HepG2 (cell line): ENCODE results near the gene CHAF1A. TPM values are rescaled to one million over a fixed set of nuclear protein-coding genes. Genes with fewer than 3 reads are reported as not detected.
A peak's percentile ranks its signal among the peaks of the same experiment; 100 is the strongest.

Experiments used
- ATAC-seq: fragments of 200-7000 bp; cut with Tn5 transposase; 3 replicates; pipeline ENCODE4 v1.9.1; 2020; ENCODE audit warnings: mild to moderate bottlenecking, moderate library complexity
- BruUV-seq: library from RNA; stranded (reverse); fragments of 400-500 nt; replicated peaks from 2 replicates; lab custom pipeline; 2021; lab: Mats Ljungman, UMichigan
- CTCF ChIA-PET: fragments of 300-600 bp; formaldehyde crosslinking; extraction: SDS; loops from one replicate; lab custom pipeline; 2021; ENCODE audit warnings: low total read pairs, inconsistent platforms, low intra/inter-chr PET ratio; lab: Yijun Ruan, JAX
- POLR2A ChIA-PET: fragments of 350-600 bp; sonication (Branson Sonifier 250); formaldehyde crosslinking; loops from one replicate; lab custom pipeline; 2020; ENCODE audit warnings: antibody characterized with exemption, inconsistent platforms; lab: Yijun Ruan, JAX
- DNase-seq: peaks from one replicate; pipeline ENCODE4 v3.0.0-alpha.2; 2015; ENCODE audit warnings: low spot score
- FAIRE-seq: peaks from 3 replicates; lab custom pipeline; 2011; peaks lifted over from hg19 to GRCh38; lab: Jason Lieb, UNC
- H2AFZ ChIP-seq: one replicate; pipeline ENCODE4 v1.6.1; 2011; ENCODE audit warnings: low read length, inconsistent platforms
- H3K27ac ChIP-seq: fragments of 300-600 bp; 3 replicates; pipeline ENCODE4 v1.8.0; 2011; ENCODE audit warnings: mixed run types, mild to moderate bottlenecking, mixed read lengths, low read length, inconsistent platforms; ENCODE audit not compliant: insufficient read depth; ENCODE audit errors: extremely low read length
- H3K27me3 ChIP-seq, 2 experiments: fragments of 200-600 bp in 1 of 2; 2 replicates in 1 of 2; 3 replicates in 1 of 2; pipeline versions ENCODE4 v1.6.0 to v1.8.0; 2011; ENCODE audit warnings: low read length in 2 of 2, mild to moderate bottlenecking in 2 of 2, moderate library complexity in 2 of 2, inconsistent platforms in 1 of 2; ENCODE audit not compliant: insufficient read depth in 2 of 2, control insufficient read depth in 1 of 2
- H3K36me3 ChIP-seq, 2 experiments: fragments of 200-600 bp in 1 of 2; replicated peaks in 1 of 2; 2 replicates in 1 of 2; 3 replicates in 1 of 2; pipeline versions ENCODE4 v1.5.1 to v1.8.0; 2011; ENCODE audit warnings: low read length in 2 of 2, inconsistent platforms in 1 of 2; ENCODE audit not compliant: insufficient read depth in 2 of 2, control insufficient read depth in 1 of 2
- H3K4me1 ChIP-seq: 2 replicates; pipeline ENCODE4 v1.5.1; 2012; ENCODE audit warnings: low read length, inconsistent platforms; ENCODE audit not compliant: insufficient read depth
- H3K4me2 ChIP-seq: 2 replicates; pipeline ENCODE4 v1.6.0; 2011; ENCODE audit warnings: low read depth, low read length, inconsistent platforms
- H3K4me3 ChIP-seq, 3 experiments: fragments of 200-600 bp in 1 of 3; sonication (generic), shearing (Covaris generic) in 1 of 3; replicated peaks in 1 of 3; 2 replicates each; pipeline ENCODE4 v1.5.1; 2011 to 2016; ENCODE audit warnings: low read length in 3 of 3, inconsistent platforms in 2 of 3, low read depth in 2 of 3, mild to moderate bottlenecking in 2 of 3, control low read depth in 1 of 3, mixed read lengths in 1 of 3; ENCODE audit not compliant: insufficient read depth in 1 of 3
- H3K79me2 ChIP-seq: one replicate; pipeline ENCODE4 v1.6.1; 2011; ENCODE audit warnings: low read length, inconsistent platforms; ENCODE audit not compliant: insufficient read depth
- H3K9ac ChIP-seq: 2 replicates; pipeline ENCODE4 v1.6.0; 2011; ENCODE audit warnings: mild to moderate bottlenecking, low read depth, low read length, inconsistent platforms; ENCODE audit not compliant: insufficient read depth
- H3K9me3 ChIP-seq: 2 replicates; pipeline ENCODE4 v1.5.1; 2012; ENCODE audit warnings: mild to moderate bottlenecking, low read length
- H4K20me1 ChIP-seq: 2 replicates; pipeline ENCODE4 v1.6.0; 2011; ENCODE audit warnings: inconsistent platforms, mild to moderate bottlenecking, low read length, moderate library complexity; ENCODE audit not compliant: insufficient read depth
- KDM5A ChIP-seq: fragments of 200-600 bp; sonication (generic); IDR thresholded peaks from 2 replicates; pipeline ENCODE4 v1.7.0; 2018; ENCODE audit warnings: antibody characterized with exemption, mild to moderate bottlenecking, low read length, borderline replicate concordance
- KLF12 ChIP-seq: sonication (generic); formaldehyde crosslinking; IDR thresholded peaks from 2 replicates; pipeline ENCODE4 v1.4.0; 2020; ENCODE audit warnings: missing genetic modification reagents, borderline replicate concordance
- ZKSCAN1 ChIP-seq: fragments of 150-350 bp; IDR thresholded peaks from 2 replicates; pipeline ENCODE4 v1.6.1; 2014; ENCODE audit warnings: low read length
- ZNF691 ChIP-seq: sonication (generic); formaldehyde crosslinking; IDR thresholded peaks from 2 replicates; pipeline ENCODE4 v1.4.0; 2020; ENCODE audit warnings: missing genetic modification reagents, low read depth, mild to moderate bottlenecking, borderline replicate concordance
- WGBS: methylation state at CpG from one replicate; pipeline ENCODE4 v1.1.6; 2017; ENCODE audit warnings: low lambda C conversion rate; 5-methylcytosine and 5-hydroxymethylcytosine counted together
- in situ Hi-C: cut with HindIII; loops from 2 replicates; pipeline ENCODE4 v1.10.0; 2017; ENCODE audit warnings: low pct_unique_long_range_greater_than_20kb; ENCODE audit not compliant: extremely low pct_ligation_motif_present
- intact Hi-C: fragments of 100-400 bp; cut with micrococcal nuclease; formaldehyde crosslinking; loops from one replicate; pipeline ENCODE4 v1.10.0; 2022; ENCODE audit not compliant: unreplicated experiment
- polyA plus RNA-seq, 8 experiments: library from polyadenylated mRNA; depleted of rRNA in 3 of 8; stranded (reverse) in 7 of 8; unstranded in 1 of 8; fragments of >200 nt; fragmentation: Illumina TruSeq in 4 of 8; extraction: Trizol in 4 of 8; gene quantifications; 2 replicates each; pipeline versions ENCODE4 v1.2.1 to v1.2.3, GENCODE V29; 2011 to 2016; ENCODE audit warnings: low read depth in 4 of 8, missing spikeins in 1 of 8, mixed read lengths in 1 of 8; ENCODE audit not compliant: insufficient read depth in 1 of 8
- total RNA-seq, 5 experiments: library from RNA; depleted of rRNA; stranded (reverse); fragments of >200 nt; fragmentation: Illumina TruSeq; extraction: Trizol; gene quantifications; 2 replicates each; pipeline ENCODE4 v1.2.3, GENCODE V29; 2016; ENCODE audit warnings: low read depth in 1 of 5

Gene CHAF1A
- total and polyA plus RNA-seq, 2 of the 13 experiments (the other 11 are each of a cell fraction or from before 2014, with no cell fraction given) = 11.0 to 34.8 TPM

GRCh38 chr19:4454747-4455718 lies 52.6 kb downstream of the CHAF1A start:
- H3K4me3 ChIP-seq = no peak overlapping the region; a peak in 1 of 6 replicates
- no peak overlapping the region for H3K9ac ChIP-seq
- peaks cover 10% of the 10 kb centered on the region for H3K79me2 ChIP-seq
- no peaks in the 10 kb centered on the region; a peak in 1 of 5 replicates for H3K27me3 ChIP-seq
- no peak for FAIRE-seq
- H2AFZ ChIP-seq = no peak overlapping the region
- ChIA-PET POLR2A (interaction anchor here (0.9 to 1.2 kb wide), 3 partner anchors 17 to 112 kb away, joined by 3 to 5 read pairs (median 4); partner anchors contain the start of gene HDGFL2), CTCF (no interaction called here)
- 95% methylated on average over 25 of the region's 29 CpGs for WGBS
- peaks cover 9 to 21% of the 10 kb centered on the region in 2 experiments for H3K36me3 ChIP-seq
- ATAC-seq = no peak
- H3K27ac ChIP-seq = no peak overlapping the region
- peaks cover 16% of the 10 kb centered on the region for H3K4me1 ChIP-seq
- no peaks in the 10 kb centered on the region for H3K9me3 ChIP-seq
- BruUV-seq = no TSS peak
- no peaks in the 10 kb centered on the region for H4K20me1 ChIP-seq
- no peak for DNase-seq
- in situ Hi-C loops (no loop called here), intact Hi-C loops (loop anchor here (5.0 kb wide), 1 partner anchor 53 kb away; the partner anchor contains the start of genes CHAF1A and SH3GL1)
- no peak for TF ChIP-seq ZNF691 (CRISPR knock-in tag)
- TF ChIP-seq KDM5A = no peak
- peak; percentile 54; the same call in 1 of the 2 replicates for TF ChIP-seq ZKSCAN1
- TF ChIP-seq KLF12 = no peak
- H3K4me2 ChIP-seq = peak overlapping the region; percentile 97; the same call in 1 of the 2 replicates
